Upper lobe of right lung (tissue), 1 donor: ENCODE measurements around the gene REEP1. TPM values are rescaled to one million over a fixed set of nuclear protein-coding genes. Genes with fewer than 3 reads are reported as not detected.

ENCODE experiments used
- ATAC-seq: fragments of 200-7000 bp; cut with Tn5 transposase; one replicate; pipeline ENCODE4 v1.9.1; 2020; ENCODE audit warnings: mild to moderate bottlenecking, moderate library complexity
- DNase-seq: peaks from one replicate; pipeline ENCODE4 v3.0.0-alpha.2; 2020
- H3K27ac ChIP-seq: fragments of 200-600 bp; one replicate; pipeline ENCODE4 v1.8.0; 2022
- H3K27me3 ChIP-seq: fragments of 200-600 bp; one replicate; pipeline ENCODE4 v1.8.0; 2022; ENCODE audit warnings: mild to moderate bottlenecking
- H3K36me3 ChIP-seq: fragments of 200-600 bp; one replicate; pipeline ENCODE4 v1.8.0; 2022
- H3K4me1 ChIP-seq: fragments of 200-600 bp; one replicate; pipeline ENCODE4 v1.8.0; 2022
- H3K4me3 ChIP-seq: fragments of 200-600 bp; one replicate; pipeline ENCODE4 v1.8.0; 2022; ENCODE audit warnings: mild to moderate bottlenecking
- H3K9me3 ChIP-seq: fragments of 200-600 bp; one replicate; pipeline ENCODE4 v1.8.0; 2022
- intact Hi-C: fragments of 100-400 bp; cut with DNase I; formaldehyde crosslinking; loops from one replicate; pipeline ENCODE4 v1.11.0; 2022
- total RNA-seq: library from RNA; stranded (reverse); fragmentation: NEBNext Ultra II Directional; extraction: Animal tissue kit (Norgen Biotek cat#: 25700); gene quantifications from one replicate; pipeline ENCODE4 v1.2.1, GENCODE V29; 2021
- TF ChIP-seq, protein P1 (sequence below): fragments of 200-600 bp; IDR thresholded peaks from one replicate; pipeline ENCODE4 v1.8.0; 2022; ENCODE audit warnings: antibody characterized with exemption
- donor health status: DM: no; HTN: yes; CAD: no; lungs with severe emphysema.

REEP1 gene
- total RNA-seq, 1 donor from 2014 or later: 7.8 TPM

DNA sequence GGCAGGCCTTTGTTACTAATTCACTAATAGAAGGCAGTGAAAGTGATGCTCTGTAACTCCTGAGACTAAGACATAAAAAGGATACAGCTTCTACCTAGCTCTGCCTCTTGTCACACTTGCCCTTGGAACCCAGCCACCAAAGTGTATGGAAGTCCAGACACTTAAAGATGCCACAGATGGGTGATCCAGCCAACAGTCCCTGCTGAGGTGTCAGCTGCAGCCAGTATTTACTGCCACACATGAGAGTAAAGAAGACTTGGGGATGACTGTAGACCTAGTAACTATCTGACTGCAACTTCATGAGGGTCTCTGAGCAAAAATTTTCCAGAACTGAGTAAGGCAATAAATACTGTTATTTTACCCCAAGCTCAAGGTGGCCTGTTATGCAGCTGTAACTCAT lies 151.0 kb downstream of the REEP1 start:
- H3K4me1 ChIP-seq: peaks cover 31% of the 10 kb centered on the region
- DNase-seq (no peak), ATAC-seq (no peak)
- H3K27ac ChIP-seq: no peak overlapping the region
- no peaks in the 10 kb centered on the region for H3K27me3 ChIP-seq
- H3K9me3 ChIP-seq: no peaks in the 10 kb centered on the region
- H3K4me3 ChIP-seq: no peak overlapping the region
- peaks cover 8% of the 10 kb centered on the region for H3K36me3 ChIP-seq
- TF ChIP-seq, protein P1, sequence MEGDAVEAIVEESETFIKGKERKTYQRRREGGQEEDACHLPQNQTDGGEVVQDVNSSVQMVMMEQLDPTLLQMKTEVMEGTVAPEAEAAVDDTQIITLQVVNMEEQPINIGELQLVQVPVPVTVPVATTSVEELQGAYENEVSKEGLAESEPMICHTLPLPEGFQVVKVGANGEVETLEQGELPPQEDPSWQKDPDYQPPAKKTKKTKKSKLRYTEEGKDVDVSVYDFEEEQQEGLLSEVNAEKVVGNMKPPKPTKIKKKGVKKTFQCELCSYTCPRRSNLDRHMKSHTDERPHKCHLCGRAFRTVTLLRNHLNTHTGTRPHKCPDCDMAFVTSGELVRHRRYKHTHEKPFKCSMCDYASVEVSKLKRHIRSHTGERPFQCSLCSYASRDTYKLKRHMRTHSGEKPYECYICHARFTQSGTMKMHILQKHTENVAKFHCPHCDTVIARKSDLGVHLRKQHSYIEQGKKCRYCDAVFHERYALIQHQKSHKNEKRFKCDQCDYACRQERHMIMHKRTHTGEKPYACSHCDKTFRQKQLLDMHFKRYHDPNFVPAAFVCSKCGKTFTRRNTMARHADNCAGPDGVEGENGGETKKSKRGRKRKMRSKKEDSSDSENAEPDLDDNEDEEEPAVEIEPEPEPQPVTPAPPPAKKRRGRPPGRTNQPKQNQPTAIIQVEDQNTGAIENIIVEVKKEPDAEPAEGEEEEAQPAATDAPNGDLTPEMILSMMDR: no peak
- intact Hi-C loops: no loop called here

GRCh38 chr2:86185517-86186212 lies 151.8 kb downstream of the REEP1 start:
- Histone ChIP-seq H3K36me3 (peaks cover 14% of the 10 kb centered on the region), H3K27ac (no peak overlapping the region), H3K9me3 (no peaks in the 10 kb centered on the region), H3K4me3 (no peak overlapping the region), H3K27me3 (no peaks in the 10 kb centered on the region), H3K4me1 (peaks cover 31% of the 10 kb centered on the region)
- DNase-seq: no peak
- TF ChIP-seq, protein P1: no peak
- intact Hi-C loops: no loop called here
- ATAC-seq: no peak

DNA sequence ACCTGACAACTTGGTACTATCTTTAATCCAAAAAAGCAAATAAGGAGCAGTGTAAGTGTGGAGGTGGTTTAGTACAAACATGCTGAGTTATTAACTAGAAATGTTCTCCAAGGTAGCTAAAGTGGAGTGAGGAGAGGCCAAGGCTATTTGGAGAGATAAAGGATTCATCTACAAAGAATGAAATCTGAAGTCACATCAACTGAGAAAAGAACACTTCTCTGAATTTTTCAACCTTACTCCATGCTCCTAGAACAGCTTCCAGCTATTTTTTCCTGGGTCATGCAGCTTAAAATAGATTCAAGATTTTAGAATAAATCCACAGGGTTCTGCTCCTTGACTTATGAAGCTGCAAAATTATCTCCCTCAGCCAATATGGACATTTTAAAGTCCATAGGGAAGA lies 160.8 kb downstream of the REEP1 start:
- no peak for DNase-seq
- TF ChIP-seq, protein P1: no peak
- no peak overlapping the region for H3K27ac ChIP-seq
- H3K4me3 ChIP-seq: no peak overlapping the region
- H3K9me3 ChIP-seq: no peaks in the 10 kb centered on the region
- H3K36me3 ChIP-seq: peaks cover 88% of the 10 kb centered on the region
- ATAC-seq: no peak
- H3K4me1 ChIP-seq: no peaks in the 10 kb centered on the region
- intact Hi-C loops: no loop called here
- no peaks in the 10 kb centered on the region for H3K27me3 ChIP-seq

DNA sequence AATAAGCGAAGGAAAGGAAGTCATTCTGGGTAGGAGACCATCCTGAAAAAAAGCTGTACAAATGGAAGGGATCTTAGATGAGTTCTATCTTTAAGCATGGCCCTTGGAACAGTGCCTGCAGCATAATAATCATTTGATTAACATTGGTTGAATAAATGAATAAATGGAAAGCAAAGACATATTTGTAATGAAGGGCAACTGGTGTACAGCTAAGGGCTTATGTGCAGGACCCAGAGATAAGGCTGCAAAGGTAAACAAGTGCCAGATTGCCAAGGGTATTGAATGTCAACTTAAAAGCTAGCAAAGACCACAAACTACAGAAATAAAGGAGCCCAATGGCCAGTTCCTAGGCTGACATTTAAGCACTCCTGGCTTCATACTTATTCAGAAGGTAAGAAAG lies 161.6 kb downstream of the REEP1 start:
- H3K9me3 ChIP-seq: no peaks in the 10 kb centered on the region
- DNase-seq (no peak), ATAC-seq (no peak)
- H3K4me1 ChIP-seq: no peaks in the 10 kb centered on the region
- TF ChIP-seq, protein P1: no peak
- no peak overlapping the region for H3K4me3 ChIP-seq
- intact Hi-C loops: no loop called here
- no peaks in the 10 kb centered on the region for H3K27me3 ChIP-seq
- H3K27ac ChIP-seq: no peak overlapping the region
- peaks cover 91% of the 10 kb centered on the region for H3K36me3 ChIP-seq

- H3K36me3 ChIP-seq: peaks cover 90% of the 10 kb centered on the region
Observed at GRCh38 chr2:86174445-86174844, 163.0 kb downstream of the REEP1 start.

More at GRCh38 chr2:86174445-86174844, 163.0 kb downstream of the REEP1 start:
- DNase-seq (no peak), ATAC-seq (no peak)
- H3K4me3 ChIP-seq: no peak overlapping the region
- TF ChIP-seq, protein P1: no peak
- intact Hi-C loops: no loop called here
- no peaks in the 10 kb centered on the region for H3K9me3 ChIP-seq
- H3K27me3 ChIP-seq: no peaks in the 10 kb centered on the region
- no peak overlapping the region for H3K27ac ChIP-seq
- no peaks in the 10 kb centered on the region for H3K4me1 ChIP-seq
